ENCODE measurements around the gene TTYH3. TPM values are rescaled to one million over a fixed set of nuclear protein-coding genes. Genes with fewer than 3 reads are reported as not detected.

TTYH3 gene
- total and polyA plus RNA-seq, 2 donors from 2014 or later = 22.5 to 55.0 TPM

DNA sequence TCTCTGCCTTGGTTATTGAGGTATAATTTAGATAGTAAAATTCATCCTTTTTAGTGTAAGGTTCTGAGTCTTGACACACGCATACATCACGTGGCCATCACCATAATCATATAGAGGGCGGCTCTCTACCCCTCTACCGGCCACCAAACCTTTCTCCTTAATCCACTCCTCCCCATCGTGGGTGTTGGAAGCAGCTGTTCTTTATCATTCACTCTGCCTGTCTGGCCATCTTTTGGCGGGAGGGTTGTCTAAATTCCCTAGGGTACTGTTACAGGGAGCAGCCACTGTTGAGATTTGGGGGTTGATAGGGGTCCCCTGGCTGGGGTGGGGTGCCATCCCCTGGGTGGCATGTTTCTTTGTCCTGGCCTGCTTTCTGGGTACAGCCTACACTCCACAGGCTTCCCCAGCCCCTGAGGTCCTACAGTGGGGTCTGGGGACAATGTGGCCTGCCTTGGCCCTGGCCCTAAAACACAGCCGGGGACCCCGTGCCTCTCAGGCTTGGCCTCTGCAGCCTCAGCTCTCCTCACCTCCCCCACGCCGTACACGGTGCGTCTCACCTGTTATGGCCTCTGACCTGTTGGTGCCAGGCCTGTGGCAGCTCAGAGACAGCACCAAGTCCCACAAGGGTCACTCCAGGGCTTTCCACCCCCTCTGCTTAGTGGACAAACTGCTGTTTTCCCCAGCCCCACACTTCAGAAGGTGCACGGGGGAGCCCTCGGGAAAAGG, 73.7 kb downstream of the TTYH3 start:
- Histone ChIP-seq H3K27me3 (ENCODE audit: control insufficient read depth, insufficient read depth, low read length) (no peaks in the 10 kb centered on the region), H3K27ac (ENCODE audit: low read depth in 2 of 2, low read length in 2 of 2) (no peak overlapping the region), H3K4me1 (ENCODE audit: control insufficient read depth in 2 of 3, insufficient read depth in 2 of 3, low read depth in 1 of 3, low read length in 3 of 3) (no peaks in the 10 kb centered on the region), H3K9ac (ENCODE audit: low read length in 3 of 3) (no peak overlapping the region), H3K4me3 (ENCODE audit: low read length in 3 of 3) (no peak overlapping the region), H3K9me3 (ENCODE audit: control insufficient read depth in 2 of 3, insufficient read depth in 1 of 3, low read length in 3 of 3) (no peaks in the 10 kb centered on the region), H3K36me3 (ENCODE audit: control insufficient read depth in 2 of 3, insufficient read depth in 3 of 3, low read length in 3 of 3) (no peaks in the 10 kb centered on the region)
- no peak for FAIRE-seq
- no peak for DNase-seq
- TF ChIP-seq CTCF (IDR thresholded peaks at IDR 0.05; ENCODE audit: borderline replicate concordance, extremely low read depth, insufficient read depth) = no peak
- intact Hi-C loops (cut with DNase I) = no loop called here

GRCh38 chr7:2706685-2707126, 74.9 kb downstream of the TTYH3 start:
- Histone ChIP-seq H3K4me3 (ENCODE audit: low read length in 3 of 3) (no peak overlapping the region), H3K9ac (ENCODE audit: low read length in 3 of 3) (no peak overlapping the region), H3K9me3 (ENCODE audit: control insufficient read depth in 2 of 3, insufficient read depth in 1 of 3, low read length in 3 of 3) (peaks cover 0 to 2% (median 0%) of the 10 kb centered on the region in 3 donors), H3K27ac (ENCODE audit: low read depth in 2 of 2, low read length in 2 of 2) (no peak overlapping the region), H3K4me1 (ENCODE audit: control insufficient read depth in 2 of 3, insufficient read depth in 2 of 3, low read depth in 1 of 3, low read length in 3 of 3) (no peaks in the 10 kb centered on the region), H3K27me3 (ENCODE audit: control insufficient read depth, insufficient read depth, low read length) (no peaks in the 10 kb centered on the region), H3K36me3 (ENCODE audit: control insufficient read depth in 2 of 3, insufficient read depth in 3 of 3, low read length in 3 of 3) (no peaks in the 10 kb centered on the region)
- TF ChIP-seq CTCF (IDR thresholded peaks at IDR 0.05; ENCODE audit: borderline replicate concordance, extremely low read depth, insufficient read depth) = no peak
- DNase-seq = no peak
- no peak for FAIRE-seq
- intact Hi-C loops (cut with DNase I) = no loop called here

GRCh38 chr7:2707481-2707880, 75.7 kb downstream of the TTYH3 start:
- FAIRE-seq = no peak
- TF ChIP-seq CTCF (IDR thresholded peaks at IDR 0.05; ENCODE audit: borderline replicate concordance, extremely low read depth, insufficient read depth) = no peak
- intact Hi-C loops (cut with DNase I) = no loop called here
- no peaks in the 10 kb centered on the region for H3K4me1 ChIP-seq (ENCODE audit: control insufficient read depth in 2 of 3, insufficient read depth in 2 of 3, low read depth in 1 of 3, low read length in 3 of 3)
- H3K4me3 ChIP-seq (ENCODE audit: low read length in 3 of 3) = no peak overlapping the region
- H3K9me3 ChIP-seq (ENCODE audit: control insufficient read depth in 2 of 3, insufficient read depth in 1 of 3, low read length in 3 of 3) = peaks cover 0 to 2% (median 0%) of the 10 kb centered on the region in 3 donors
- no peak overlapping the region for H3K9ac ChIP-seq (ENCODE audit: low read length in 3 of 3)
- H3K27me3 ChIP-seq (ENCODE audit: control insufficient read depth, insufficient read depth, low read length) = no peaks in the 10 kb centered on the region
- no peaks in the 10 kb centered on the region for H3K36me3 ChIP-seq (ENCODE audit: control insufficient read depth in 2 of 3, insufficient read depth in 3 of 3, low read length in 3 of 3)
- no peak overlapping the region for H3K27ac ChIP-seq (ENCODE audit: low read depth in 2 of 2, low read length in 2 of 2)
- DNase-seq = no peak

All from kidney (tissue), 14 donors.